Type B pancreatic cell (in vitro differentiated cells): ENCODE data around the gene DDX1. TPM values are rescaled to one million over a fixed set of nuclear protein-coding genes. Genes with fewer than 3 reads are reported as not detected.

Experiments
- DNase-seq: peaks from one replicate; pipeline ENCODE4 v3.0.0; 2021; ENCODE audit warnings: mixed read lengths; ENCODE audit not compliant: unreplicated experiment; ENCODE audit errors: extremely low spot score
- H3K27ac Mint-ChIP-seq: 2 replicates; pipeline ENCODE4 v1.8.0; 2021; ENCODE audit warnings: mild to moderate bottlenecking, mixed read lengths
- H3K27me3 Mint-ChIP-seq: 2 replicates; pipeline ENCODE4 v1.8.0; 2021; ENCODE audit warnings: mixed read lengths
- H3K36me3 Mint-ChIP-seq: 2 replicates; pipeline ENCODE4 v1.8.0; 2021; ENCODE audit warnings: mixed read lengths
- H3K4me1 Mint-ChIP-seq: one replicate; pipeline ENCODE4 v1.8.0; 2021; ENCODE audit warnings: mixed read lengths; ENCODE audit not compliant: unreplicated experiment
- H3K4me3 Mint-ChIP-seq: 2 replicates; pipeline ENCODE4 v1.8.0; 2021; ENCODE audit warnings: mild to moderate bottlenecking, mixed read lengths
- H3K9me3 Mint-ChIP-seq: 2 replicates; pipeline ENCODE4 v1.8.0; 2021; ENCODE audit warnings: mixed read lengths
- total RNA-seq: library from RNA; stranded (reverse); gene quantifications from 2 replicates; pipeline ENCODE4 v1.2.1, GENCODE V29; 2021; ENCODE audit warnings: low replicate concordance
- TF ChIP-seq, protein P1 (sequence below): fragments of 200-600 bp; sonication (generic); conservative IDR thresholded peaks from 2 replicates; pipeline ENCODE4 v1.5.0; 2021; ENCODE audit warnings: antibody characterized with exemption, mild to moderate bottlenecking

The DDX1 gene
- total RNA-seq, 1 donor from 2014 or later, result 111 TPM

DNA sequence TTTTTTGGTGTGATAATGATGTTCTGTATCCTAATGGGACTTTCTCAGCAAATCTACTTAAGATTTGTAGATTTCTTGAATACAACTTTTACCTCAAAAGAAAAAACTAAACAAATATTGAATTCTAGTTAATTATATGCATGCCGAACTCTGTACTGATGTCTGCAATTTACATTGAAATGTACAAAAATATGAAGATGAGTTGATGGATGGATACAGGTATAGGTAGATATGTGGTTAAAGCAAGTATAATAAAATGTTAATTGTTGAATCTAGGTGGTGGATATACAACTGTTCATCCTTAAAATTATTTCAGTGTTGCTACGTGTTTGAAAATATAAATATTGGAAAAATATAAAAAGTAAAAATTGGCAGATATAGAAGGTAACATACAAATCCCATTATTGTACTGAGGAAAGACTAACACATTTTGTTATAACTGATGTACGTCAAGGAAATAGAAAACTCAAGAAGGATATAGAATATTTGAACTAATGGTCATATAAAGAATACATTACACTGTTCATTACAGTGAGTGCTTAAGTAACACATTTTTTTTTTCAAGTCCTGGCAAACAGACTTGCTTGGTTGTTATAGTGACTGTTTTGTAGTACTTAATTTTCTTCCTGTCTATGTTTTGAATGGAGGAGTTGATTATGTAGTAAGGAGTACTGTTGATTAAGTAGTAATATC, 33.8 kb downstream of the DDX1 start:
- Mint-ChIP-seq H3K4me1 (peaks cover 6% of the 10 kb centered on the region), H3K9me3 (peaks cover 6% of the 10 kb centered on the region), H3K36me3 (peaks cover 62% of the 10 kb centered on the region), H3K4me3 (no peak overlapping the region), H3K27me3 (no peaks in the 10 kb centered on the region), H3K27ac (no peak overlapping the region)
- TF ChIP-seq, protein P1, sequence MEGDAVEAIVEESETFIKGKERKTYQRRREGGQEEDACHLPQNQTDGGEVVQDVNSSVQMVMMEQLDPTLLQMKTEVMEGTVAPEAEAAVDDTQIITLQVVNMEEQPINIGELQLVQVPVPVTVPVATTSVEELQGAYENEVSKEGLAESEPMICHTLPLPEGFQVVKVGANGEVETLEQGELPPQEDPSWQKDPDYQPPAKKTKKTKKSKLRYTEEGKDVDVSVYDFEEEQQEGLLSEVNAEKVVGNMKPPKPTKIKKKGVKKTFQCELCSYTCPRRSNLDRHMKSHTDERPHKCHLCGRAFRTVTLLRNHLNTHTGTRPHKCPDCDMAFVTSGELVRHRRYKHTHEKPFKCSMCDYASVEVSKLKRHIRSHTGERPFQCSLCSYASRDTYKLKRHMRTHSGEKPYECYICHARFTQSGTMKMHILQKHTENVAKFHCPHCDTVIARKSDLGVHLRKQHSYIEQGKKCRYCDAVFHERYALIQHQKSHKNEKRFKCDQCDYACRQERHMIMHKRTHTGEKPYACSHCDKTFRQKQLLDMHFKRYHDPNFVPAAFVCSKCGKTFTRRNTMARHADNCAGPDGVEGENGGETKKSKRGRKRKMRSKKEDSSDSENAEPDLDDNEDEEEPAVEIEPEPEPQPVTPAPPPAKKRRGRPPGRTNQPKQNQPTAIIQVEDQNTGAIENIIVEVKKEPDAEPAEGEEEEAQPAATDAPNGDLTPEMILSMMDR, result no peak
- DNase-seq, result no peak

DNA sequence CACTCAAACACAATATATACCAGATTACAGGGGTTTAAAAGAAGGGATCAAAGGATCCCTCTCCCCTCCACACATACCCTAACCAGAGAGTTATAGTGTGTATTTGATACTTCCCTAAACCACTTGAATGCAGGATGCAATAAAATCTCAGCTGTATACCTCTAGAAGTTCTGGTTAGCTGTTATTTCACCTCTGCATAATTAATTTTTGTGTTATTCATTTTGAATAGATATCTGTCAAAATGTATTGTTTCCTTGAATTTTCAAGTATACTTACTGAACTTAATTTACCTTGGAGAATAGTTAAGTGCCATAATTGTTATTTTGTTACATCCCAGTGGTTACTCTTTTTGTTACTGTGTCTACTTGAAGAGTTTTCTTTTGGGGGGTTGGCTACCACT, 34.5 kb downstream of the DDX1 start:
- Mint-ChIP-seq H3K36me3 (peaks cover 61% of the 10 kb centered on the region), H3K9me3 (peaks cover 6% of the 10 kb centered on the region), H3K4me1 (peaks cover 6% of the 10 kb centered on the region), H3K27me3 (no peaks in the 10 kb centered on the region), H3K27ac (no peak overlapping the region), H3K4me3 (no peak overlapping the region)
- no peak for DNase-seq
- TF ChIP-seq, protein P1, result no peak

DNA sequence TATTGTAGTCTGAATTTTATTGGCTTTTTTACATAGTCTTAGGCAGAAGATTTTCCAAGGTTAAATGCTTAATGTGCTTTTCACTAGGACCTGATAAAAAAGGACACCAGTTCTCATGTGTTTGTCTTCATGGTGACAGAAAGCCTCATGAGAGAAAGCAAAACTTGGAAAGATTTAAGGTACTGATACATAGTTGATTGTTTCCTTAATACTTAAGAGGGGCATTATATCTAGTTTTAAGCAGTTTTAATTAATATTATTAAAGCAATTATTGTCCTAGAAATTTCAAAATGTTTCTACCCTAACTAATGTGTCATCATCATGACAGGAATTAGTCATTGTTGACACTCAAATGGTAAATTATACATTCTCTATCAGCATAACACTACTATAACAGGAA, 35.3 kb downstream of the DDX1 start:
- TF ChIP-seq, protein P1, result no peak

DNA sequence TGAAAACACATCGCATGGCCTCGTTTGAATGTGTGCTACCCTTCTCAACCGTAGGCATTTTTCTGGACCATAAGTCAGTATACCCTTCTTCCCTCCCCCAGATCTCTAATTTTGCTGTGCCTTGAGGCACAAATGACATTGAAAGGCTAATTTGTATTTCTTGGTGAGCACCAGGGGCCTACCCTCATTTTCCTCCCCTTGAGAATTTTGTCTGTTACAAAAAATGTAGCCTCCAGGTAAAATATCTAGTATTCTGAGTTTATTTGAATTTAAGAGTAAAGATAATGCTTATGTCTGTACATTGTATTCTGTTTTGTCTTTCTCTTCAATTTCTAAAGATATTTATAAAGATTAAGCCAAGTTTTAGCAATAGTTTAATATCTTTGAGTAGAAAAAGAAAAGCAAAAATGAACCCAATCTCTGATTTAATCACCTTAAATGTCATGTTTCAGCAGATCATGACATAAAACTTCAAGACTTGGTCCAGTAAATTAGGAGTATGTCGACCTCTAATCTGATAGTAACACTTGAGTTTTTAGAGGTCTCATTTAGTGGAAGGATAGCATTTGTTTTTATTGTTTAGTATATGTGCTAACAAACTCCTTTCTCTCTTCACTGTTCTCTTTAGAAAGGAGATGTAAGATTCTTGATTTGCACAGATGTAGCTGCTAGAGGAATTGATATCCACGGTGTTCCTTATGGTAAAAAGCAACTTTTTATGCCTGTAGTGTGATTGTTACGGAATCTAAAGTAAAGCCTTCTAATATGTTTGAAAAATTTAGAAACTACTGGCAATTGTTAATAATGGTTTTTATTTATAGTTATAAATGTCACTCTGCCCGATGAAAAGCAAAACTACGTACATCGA, 36.4 kb downstream of the DDX1 start:
- no peak for DNase-seq
- Mint-ChIP-seq H3K4me3 (no peak overlapping the region), H3K27me3 (no peaks in the 10 kb centered on the region), H3K9me3 (peaks cover 6% of the 10 kb centered on the region), H3K27ac (no peak overlapping the region), H3K36me3 (peaks cover 64% of the 10 kb centered on the region), H3K4me1 (peaks cover 6% of the 10 kb centered on the region)
- TF ChIP-seq, protein P1, result no peak

More for the DNA sequence above, 35.3 kb downstream of the DDX1 start:
- H3K4me3 Mint-ChIP-seq, result no peak overlapping the region
- H3K27ac Mint-ChIP-seq, result no peak overlapping the region
- peaks cover 6% of the 10 kb centered on the region for H3K4me1 Mint-ChIP-seq
- H3K36me3 Mint-ChIP-seq, result peaks cover 64% of the 10 kb centered on the region
- no peaks in the 10 kb centered on the region for H3K27me3 Mint-ChIP-seq
- peaks cover 6% of the 10 kb centered on the region for H3K9me3 Mint-ChIP-seq
- no peak for DNase-seq

DNA sequence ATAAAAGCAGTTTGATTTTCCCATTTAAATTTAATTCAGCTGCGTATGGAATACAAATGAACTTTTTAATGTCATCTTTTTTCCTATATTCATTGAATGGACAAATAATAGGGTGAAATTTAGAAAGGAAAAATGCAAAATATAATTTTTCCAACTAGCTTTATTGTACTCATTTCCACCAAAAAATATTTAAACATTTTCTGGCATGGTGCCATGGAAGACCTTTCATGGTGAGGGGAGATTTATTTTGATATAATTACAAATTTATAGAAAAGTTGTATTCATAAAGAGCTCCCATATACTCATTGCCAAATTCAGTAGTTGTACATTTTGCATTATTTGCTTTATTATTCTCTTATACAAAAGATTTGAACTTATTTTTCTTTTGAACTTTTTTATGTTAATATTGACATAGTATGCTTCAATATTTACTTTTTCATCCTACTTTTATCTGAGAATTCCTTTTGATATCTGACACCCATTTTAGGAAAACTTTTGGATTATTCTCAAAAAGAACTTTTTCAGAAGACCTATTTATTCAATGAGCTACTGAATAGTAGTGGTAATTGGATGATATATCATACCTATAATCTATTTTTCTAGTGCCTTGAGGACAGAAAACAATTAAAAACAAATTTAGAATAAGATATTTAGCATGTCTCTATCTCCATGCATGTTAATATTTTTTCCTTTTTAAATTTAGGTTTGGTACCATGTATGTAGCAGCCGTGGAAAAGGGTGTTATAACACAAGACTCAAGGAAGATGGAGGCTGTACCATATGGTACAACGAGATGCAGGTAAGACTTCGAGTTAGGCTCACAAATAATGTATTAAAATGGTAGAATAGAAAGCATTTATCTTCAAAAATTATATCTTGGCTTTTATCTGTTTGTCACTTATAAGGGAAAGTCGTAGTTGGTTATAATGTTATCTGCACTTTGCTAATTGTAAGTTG, 37.5 kb downstream of the DDX1 start:
- Mint-ChIP-seq H3K9me3 (peaks cover 3% of the 10 kb centered on the region), H3K4me1 (peaks cover 6% of the 10 kb centered on the region), H3K36me3 (peaks cover 58% of the 10 kb centered on the region), H3K27me3 (no peaks in the 10 kb centered on the region), H3K4me3 (no peak overlapping the region), H3K27ac (no peak overlapping the region)
- DNase-seq, result no peak
- TF ChIP-seq, protein P1, result no peak
